Upper lobe of left lung (tissue), 4 donors: ENCODE data around the gene CSK.

ENCODE experiments used
- CTCF ChIP-seq, 6 experiments: fragments of 450-650 bp in 4 of 6; fragments of 200-600 bp in 2 of 6; sonication (generic) in 2 of 6; IDR thresholded peaks; one replicate each; pipeline ENCODE4 v1.5.1; 2016 to 2019; ENCODE audit warnings: antibody characterized with exemption in 6 of 6
- EP300 ChIP-seq, 4 donors: sonication (generic); formaldehyde crosslinking; IDR thresholded peaks; one replicate each; pipeline ENCODE4 v1.5.1; 2017; ENCODE audit warnings: antibody characterized with exemption in 4 of 4, control low read depth in 2 of 4
- POLR2A ChIP-seq, 4 donors: fragments of 450-650 bp; IDR thresholded peaks; one replicate each; pipeline ENCODE4 v1.5.1; 2016 to 2017; ENCODE audit warnings: antibody characterized with exemption in 4 of 4, mild to moderate bottlenecking in 2 of 4
- POLR2AphosphoS5 ChIP-seq, 2 donors: sonication (generic); formaldehyde crosslinking; IDR thresholded peaks; one replicate each; pipeline ENCODE4 v1.5.1; 2017; ENCODE audit warnings: antibody characterized with exemption in 2 of 2

GRCh38 chr15:74809956-74810355, 28.1 kb downstream of the CSK start:
- TF ChIP-seq EP300 (IDR thresholded peaks at IDR 0.05) (no peak), CTCF (IDR thresholded peaks at IDR 0.05) (no peak), POLR2AphosphoS5 (IDR thresholded peaks at IDR 0.05) (no peak), POLR2A (IDR thresholded peaks at IDR 0.05) (no peak)
